GM19397 (cell line): ENCODE measurements around the gene CTSZ.
A peak's percentile ranks its signal among the peaks of the same experiment; 100 is the strongest.

Source experiments
- ATAC-seq: cut with Tn5 transposase; IDR thresholded peaks from one replicate; pipeline ENCODE4 v1.9.1; 2021; ENCODE audit warnings: mild to moderate bottlenecking, moderate library complexity; ENCODE audit not compliant: unreplicated experiment

The CTSZ gene

GRCh38 chr20:59032023-59032712 lies 25.1 kb upstream of the CTSZ start, which contains the start of gene ATP5F1E:
TSS of gene ATP5F1E (minus strand) at chr20:59032335. CDS start at chr20:59032251, 84 bp downstream.
- peak; percentile 97 for ATAC-seq

- ATAC-seq = no peak
Observed at GRCh38 chr20:59031564-59032022, 24.5 kb upstream of the CTSZ start.

GRCh38 chr20:59030911-59031563 lies 24.0 kb upstream of the CTSZ start:
- no peak for ATAC-seq

- no peak for ATAC-seq
Observed at GRCh38 chr20:59028812-59029211, 21.8 kb upstream of the CTSZ start.

- no peak for ATAC-seq
Observed at GRCh38 chr20:59027741-59028320, 20.8 kb upstream of the CTSZ start.

GRCh38 chr20:59026904-59027740 lies 20.1 kb upstream of the CTSZ start:
- ATAC-seq = no peak

GRCh38 chr20:59025511-59025910 lies 18.5 kb upstream of the CTSZ start:
- ATAC-seq = no peak

- ATAC-seq = no peak
Observed at GRCh38 chr20:59025086-59025485, 18.0 kb upstream of the CTSZ start.

GRCh38 chr20:59024111-59024530 lies 17.1 kb upstream of the CTSZ start:
- ATAC-seq = no peak

GRCh38 chr20:59023616-59024015 lies 16.6 kb upstream of the CTSZ start:
- ATAC-seq = no peak

- ATAC-seq = no peak
Observed at GRCh38 chr20:59022754-59023153, 15.7 kb upstream of the CTSZ start.

GRCh38 chr20:59020938-59021551 lies 14.0 kb upstream of the CTSZ start:
- no peak for ATAC-seq

- no peak for ATAC-seq
Observed at GRCh38 chr20:59019217-59019616, 12.2 kb upstream of the CTSZ start, which contains the start of gene TUBB1. TSS of gene TUBB1 (plus strand) at chr20:59019429. CDS start at chr20:59019523, 94 bp downstream.

- no peak for ATAC-seq
Observed at GRCh38 chr20:59018817-59019216, 11.8 kb upstream of the CTSZ start.

- ATAC-seq = no peak
Observed at GRCh38 chr20:59017493-59018231, 10.6 kb upstream of the CTSZ start.

GRCh38 chr20:59016795-59017492 lies 9.9 kb upstream of the CTSZ start:
- ATAC-seq = no peak

GRCh38 chr20:59015812-59016711 lies 9.0 kb upstream of the CTSZ start:
- no peak for ATAC-seq

- no peak for ATAC-seq
Observed at GRCh38 chr20:59015411-59015810, 8.4 kb upstream of the CTSZ start.
